Lower leg skin (tissue), 4 donors: Measurements from ENCODE around the gene JUP. TPM values are rescaled to one million over a fixed set of nuclear protein-coding genes. Genes with fewer than 3 reads are reported as not detected.

Experiments used
- DNase-seq, 2 donors: peaks; one replicate each; pipeline ENCODE4 v3.0.0-alpha.2; 2019; ENCODE audit warnings: low spot score in 2 of 2
- H3K4me3 ChIP-seq: fragments of 200-600 bp; sonication (generic); 2 replicates; pipeline ENCODE4 v1.5.1; 2017; ENCODE audit warnings: mild to moderate bottlenecking, low read depth; ENCODE audit not compliant: poor library complexity, severe bottlenecking
- POLR2A ChIP-seq, 2 donors: fragments of 450-650 bp; IDR thresholded peaks; one replicate each; pipeline ENCODE4 v1.6.1; 2016 to 2017; ENCODE audit warnings: antibody characterized with exemption in 2 of 2, mild to moderate bottlenecking in 1 of 2, moderate library complexity in 1 of 2
- WGBS, 2 donors: methylation state at CpG; one replicate each; pipeline ENCODE4 v1.1.5; 2018; 5-methylcytosine and 5-hydroxymethylcytosine counted together
- intact Hi-C: fragments of 100-400 bp; cut with DNase I; formaldehyde crosslinking; loops from one replicate; pipeline ENCODE4 v1.15.0; 2023; ENCODE audit warnings: low total_unique reads
- total RNA-seq, 4 donors: library from RNA; depleted of rRNA; stranded (reverse); fragments of >200 nt; gene quantifications; one replicate each; pipeline ENCODE4 v1.1.0, GENCODE V29; 2016
- TF ChIP-seq, protein P1 (sequence below), 3 donors: fragments of 450-650 bp; IDR thresholded peaks; one replicate each; pipeline ENCODE4 v1.5.1; 2016; ENCODE audit warnings: antibody characterized with exemption in 3 of 3, mild to moderate bottlenecking in 3 of 3, moderate library complexity in 2 of 3

JUP gene
- total RNA-seq, 4 donors from 2014 or later: 1,980 to 2,336 (median 2,116) TPM

GRCh38 chr17:41812381-41813151, 26.1 kb upstream of the JUP start, which contains the start of gene FKBP10:
FKBP10 (plus strand) TSS chr17:41813004; CDS start chr17:41813035, 31 bp downstream.
- intact Hi-C loops: no loop called here
- peak in 1 of 2 donors; percentile 91 for DNase-seq
- TF ChIP-seq POLR2A (IDR thresholded peaks at IDR 0.05): no peak
- TF ChIP-seq, protein P1, sequence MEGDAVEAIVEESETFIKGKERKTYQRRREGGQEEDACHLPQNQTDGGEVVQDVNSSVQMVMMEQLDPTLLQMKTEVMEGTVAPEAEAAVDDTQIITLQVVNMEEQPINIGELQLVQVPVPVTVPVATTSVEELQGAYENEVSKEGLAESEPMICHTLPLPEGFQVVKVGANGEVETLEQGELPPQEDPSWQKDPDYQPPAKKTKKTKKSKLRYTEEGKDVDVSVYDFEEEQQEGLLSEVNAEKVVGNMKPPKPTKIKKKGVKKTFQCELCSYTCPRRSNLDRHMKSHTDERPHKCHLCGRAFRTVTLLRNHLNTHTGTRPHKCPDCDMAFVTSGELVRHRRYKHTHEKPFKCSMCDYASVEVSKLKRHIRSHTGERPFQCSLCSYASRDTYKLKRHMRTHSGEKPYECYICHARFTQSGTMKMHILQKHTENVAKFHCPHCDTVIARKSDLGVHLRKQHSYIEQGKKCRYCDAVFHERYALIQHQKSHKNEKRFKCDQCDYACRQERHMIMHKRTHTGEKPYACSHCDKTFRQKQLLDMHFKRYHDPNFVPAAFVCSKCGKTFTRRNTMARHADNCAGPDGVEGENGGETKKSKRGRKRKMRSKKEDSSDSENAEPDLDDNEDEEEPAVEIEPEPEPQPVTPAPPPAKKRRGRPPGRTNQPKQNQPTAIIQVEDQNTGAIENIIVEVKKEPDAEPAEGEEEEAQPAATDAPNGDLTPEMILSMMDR (IDR thresholded peaks at IDR 0.05): no peak
- H3K4me3 ChIP-seq: peak within 1 kb of the TSS; percentile 52
- WGBS, 2 donors: 9 to 10% methylated on average over 29 to 35 of the region's 35 CpGs

DNA sequence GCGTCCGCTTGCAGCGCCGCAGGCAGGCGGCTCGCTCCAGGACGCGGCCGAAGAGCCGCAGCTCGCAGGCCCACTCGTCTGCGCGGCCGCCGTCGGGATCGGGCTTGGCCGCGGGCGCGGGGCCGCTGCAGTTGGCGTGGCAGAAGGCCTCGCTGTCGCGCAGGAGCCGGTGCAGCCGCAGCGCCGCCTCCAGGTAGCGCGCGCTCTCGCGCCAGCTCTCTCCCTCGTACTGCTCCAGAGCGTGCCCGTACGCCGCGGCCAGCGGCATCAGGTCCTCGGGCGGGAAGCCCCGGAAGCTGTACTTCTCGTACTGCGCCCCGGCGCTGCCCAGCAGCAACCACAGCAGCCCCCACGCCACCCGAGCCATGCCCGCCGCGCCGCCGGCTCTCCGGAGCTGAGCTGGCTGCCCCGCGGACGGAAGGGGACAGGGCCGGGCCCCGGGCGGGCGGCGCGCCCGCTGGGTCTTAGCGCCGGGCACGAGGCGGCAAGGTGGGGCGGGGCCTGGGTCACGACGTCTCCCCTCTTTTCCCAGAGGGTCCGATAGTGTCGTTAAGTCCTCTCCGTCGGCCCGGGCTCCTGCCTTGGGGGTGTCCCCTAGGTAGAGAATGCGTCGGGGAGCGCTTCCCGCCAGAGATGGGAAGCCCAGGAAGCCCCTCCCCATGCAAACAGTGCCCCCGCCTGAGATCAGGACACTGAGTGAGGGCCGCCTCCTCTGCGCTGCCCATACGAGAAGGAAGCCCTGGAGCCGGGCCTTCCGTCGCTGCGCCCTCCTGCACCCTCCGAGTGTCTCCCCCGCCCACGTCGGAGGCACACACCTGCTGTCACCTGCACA, 25.3 kb upstream of the JUP start, which contains the start of gene P3H4:
Gene P3H4 (minus strand): TSS at position 401 of the 832 bp plus-strand sequence. CDS start 34 bp downstream, at position 367.
- intact Hi-C loops: no loop called here
- 0 to 1% methylated on average over 15 to 47 of the region's 96 CpGs for WGBS, 2 donors
- DNase-seq: peak; percentile 62 to 95
- TF ChIP-seq, protein P1 (IDR thresholded peaks at IDR 0.05): peak in 1 of 3 donors; percentile 49
- TF ChIP-seq POLR2A (IDR thresholded peaks at IDR 0.05): no peak
- H3K4me3 ChIP-seq: peak within 1 kb of the TSS; percentile 52

DNA sequence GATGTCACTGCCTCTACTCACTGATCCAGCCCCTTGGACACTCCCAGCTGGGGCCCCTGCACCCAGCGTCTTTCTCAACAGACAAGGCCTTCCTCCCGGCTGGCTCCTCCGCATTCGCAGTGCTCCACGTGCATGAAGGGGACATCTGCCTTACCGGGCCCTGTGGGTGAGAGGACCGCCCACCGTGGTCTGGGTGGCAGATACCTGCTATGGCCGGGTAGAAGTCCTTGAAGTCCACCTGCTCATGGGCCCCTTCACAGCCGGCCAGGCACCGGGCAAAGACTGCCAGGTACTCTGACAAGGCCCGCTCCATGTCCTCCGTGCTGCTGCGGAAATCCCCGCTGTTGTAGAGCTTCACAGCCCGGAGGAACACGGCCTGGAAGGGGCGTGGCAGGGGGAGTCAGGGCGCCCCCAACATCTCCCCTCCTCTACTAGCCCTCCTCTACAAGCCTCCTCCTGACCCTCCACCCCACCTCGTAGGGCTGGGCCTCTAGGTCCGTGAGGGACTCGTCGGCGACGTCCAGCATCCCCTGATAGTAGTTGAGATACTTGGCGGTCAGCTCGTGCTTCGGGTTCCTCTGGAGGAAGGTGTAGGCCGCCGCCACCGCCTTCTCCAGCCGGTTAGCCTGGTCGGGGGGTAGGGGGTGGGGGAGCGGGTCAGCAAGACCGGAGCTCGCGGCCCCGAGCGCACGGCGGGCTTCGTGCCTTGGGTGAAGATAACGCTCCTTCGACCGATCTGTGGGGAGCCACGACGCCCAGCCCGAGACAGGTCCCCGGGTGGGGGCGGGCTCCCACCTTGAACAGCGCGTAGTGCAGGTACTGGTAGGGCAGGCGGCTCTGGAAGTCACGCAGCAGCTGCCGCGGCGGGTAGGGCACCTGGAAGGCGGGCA, 24.4 kb upstream of the JUP start:
- no peak for DNase-seq
- intact Hi-C loops: no loop called here
- peak overlapping the region; percentile 52 for H3K4me3 ChIP-seq

GRCh38 chr17:41806685-41807445, 20.4 kb upstream of the JUP start:
- 87% methylated on average over 8 of the region's 8 CpGs for WGBS, 2 donors
- DNase-seq: no peak
- TF ChIP-seq POLR2A (IDR thresholded peaks at IDR 0.05): no peak
- TF ChIP-seq, protein P1 (IDR thresholded peaks at IDR 0.05): no peak
- intact Hi-C loops: no loop called here
- H3K4me3 ChIP-seq: no peak overlapping the region

More for the DNA sequence above, 24.4 kb upstream of the JUP start:
- 26 to 50% methylated on average over 28 to 47 of the region's 58 CpGs for WGBS, 2 donors
- TF ChIP-seq POLR2A (IDR thresholded peaks at IDR 0.05): no peak
- TF ChIP-seq, protein P1 (IDR thresholded peaks at IDR 0.05): no peak
